NCI-H2196 treated with DMSO at 0.1 percent for 48 hours (cell line): ENCODE results near the gene STARD10.

Experiments
- DNase-seq: peaks from one replicate; lab custom pipeline; 2025; ENCODE audit not compliant: unreplicated experiment; lab: John Stamatoyannopoulos, UW

Gene STARD10

DNA sequence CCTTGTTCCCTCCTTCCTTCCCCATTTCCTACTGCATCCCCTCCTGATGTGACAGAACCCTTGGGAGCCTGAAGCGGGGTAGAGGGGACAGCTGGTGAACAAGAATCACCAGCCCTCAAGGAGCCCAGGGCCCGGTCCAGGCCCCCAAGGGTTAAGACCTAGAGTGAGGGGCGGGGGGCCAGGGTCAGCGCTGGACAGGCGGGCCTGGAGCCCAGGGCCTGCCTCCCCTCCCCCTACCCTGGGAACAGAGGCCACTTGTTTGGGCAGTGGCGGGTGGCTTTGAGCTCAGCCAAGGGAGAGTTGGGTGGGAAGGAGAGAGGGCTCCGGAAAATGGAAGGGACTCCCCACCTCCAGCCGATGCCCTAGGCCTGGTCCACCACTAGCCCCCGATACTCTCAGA, 43.8 kb downstream of the STARD10 start:
- DNase-seq: no peak

DNA sequence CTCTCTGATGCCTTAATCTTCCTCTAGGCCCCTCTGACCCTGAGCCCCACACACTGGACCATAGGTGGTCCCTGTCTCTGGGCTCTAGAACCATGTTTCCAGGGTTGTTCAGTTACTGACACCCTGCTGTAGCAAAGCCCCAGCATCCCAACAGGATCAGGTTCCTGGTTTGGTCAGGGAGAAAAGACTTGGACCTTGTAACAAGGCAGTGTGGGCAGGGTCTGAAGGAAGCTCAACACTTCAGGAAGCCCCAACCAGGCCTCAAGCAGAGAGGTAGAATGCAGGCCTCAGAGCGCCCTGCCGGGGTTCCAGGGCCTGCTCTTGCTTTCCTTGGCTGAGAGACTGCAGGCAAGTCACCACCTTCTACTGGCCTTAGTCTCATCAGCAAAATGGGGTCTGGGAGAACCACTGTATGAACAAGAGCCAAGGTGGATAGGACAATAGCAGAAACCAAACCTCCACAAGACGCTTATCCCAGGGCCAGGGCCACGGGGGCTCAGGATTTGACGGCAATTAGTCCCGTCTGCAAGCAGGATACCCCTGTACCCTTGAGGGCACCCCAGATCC, 46.5 kb downstream of the STARD10 start:
- DNase-seq: no peak

DNA sequence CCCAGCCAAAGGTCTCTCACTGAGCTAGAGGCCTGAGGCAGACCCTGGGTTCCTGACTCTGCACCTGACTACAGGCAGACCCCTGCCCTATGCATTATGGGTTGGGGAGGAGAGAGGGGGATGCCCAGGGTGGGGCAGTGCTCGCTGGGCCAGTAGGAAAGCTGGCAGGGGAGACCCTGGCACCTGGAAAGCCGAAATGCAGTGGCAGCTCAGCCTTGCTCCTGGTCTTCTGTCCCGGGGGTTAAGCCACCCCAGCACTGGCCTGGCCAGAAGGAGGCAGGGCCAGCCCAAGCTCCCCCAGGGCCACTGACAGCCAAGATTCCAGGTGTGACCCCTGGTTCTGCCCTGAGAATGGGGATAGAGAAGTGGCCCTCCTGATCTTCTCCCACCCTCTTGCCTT, 47.0 kb downstream of the STARD10 start:
- DNase-seq: no peak

DNA sequence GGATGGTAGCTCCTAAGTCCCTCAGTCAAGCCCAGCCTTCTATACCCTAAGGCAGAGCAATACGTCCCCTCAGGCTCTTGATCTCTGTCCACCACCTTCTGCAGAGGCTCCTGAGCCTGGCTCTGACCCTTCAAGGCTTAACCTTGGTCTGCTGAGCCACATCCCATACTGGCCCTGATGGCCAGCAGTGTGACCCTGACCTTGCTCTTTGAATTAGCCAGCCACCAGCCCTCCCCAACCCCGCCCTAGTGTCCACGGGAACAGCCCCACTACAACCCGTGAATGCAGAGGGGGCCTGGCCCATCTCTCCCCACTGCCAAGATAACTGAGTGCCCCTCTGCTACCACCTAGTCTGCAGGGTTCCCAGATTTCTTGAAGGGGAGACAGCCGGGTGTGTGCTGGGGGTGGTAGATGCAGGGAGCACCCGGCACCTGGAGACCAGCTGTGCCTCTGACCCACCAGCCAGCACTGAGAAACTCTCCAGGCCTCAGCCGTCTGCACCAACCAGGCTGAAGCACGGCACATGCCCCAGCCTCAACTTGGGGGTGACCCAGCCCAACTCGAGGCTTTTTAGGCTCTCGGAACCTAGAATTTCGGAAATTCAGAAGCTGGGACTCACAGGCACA, 47.8 kb downstream of the STARD10 start:
- no peak for DNase-seq

DNA sequence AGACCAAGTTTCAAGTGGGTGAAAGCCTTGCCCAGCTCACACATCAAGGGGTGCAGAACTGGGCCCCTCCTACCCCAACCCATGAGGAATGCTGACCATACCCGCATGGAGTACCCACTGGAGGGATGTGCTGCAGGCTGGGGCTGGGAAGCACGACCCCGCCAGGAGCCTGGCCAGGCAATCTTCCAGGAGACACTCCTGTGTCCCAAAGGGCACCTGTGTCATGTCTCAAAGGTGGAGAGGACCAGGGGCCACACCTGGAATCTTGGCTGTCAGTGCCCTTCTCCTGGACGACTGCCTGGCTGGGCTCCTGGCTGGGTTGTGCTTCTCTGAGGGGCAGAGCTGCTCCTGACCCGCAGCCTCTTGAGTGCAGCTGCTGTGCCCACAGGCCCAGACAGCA, 48.3 kb downstream of the STARD10 start:
- DNase-seq: no peak

DNA sequence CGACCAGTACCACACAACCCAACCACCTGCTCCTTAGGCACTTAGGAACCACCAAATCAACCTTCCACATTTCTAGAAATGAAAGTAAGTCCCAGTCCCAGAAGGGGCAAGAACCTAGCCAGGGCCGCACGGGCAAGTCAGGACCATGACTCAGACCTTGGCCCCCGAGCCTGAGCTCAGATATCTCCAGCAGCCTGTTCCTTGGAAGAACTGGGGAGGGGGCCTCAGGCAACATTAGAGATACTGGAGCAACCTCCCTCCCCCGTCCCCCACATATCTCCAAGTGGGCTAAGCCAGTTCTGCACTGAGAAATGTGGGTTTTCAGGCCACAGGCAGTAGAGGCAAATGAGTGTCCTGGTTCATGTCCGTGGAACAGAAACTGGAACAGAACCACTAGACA, 49.4 kb downstream of the STARD10 start:
- no peak for DNase-seq

DNA sequence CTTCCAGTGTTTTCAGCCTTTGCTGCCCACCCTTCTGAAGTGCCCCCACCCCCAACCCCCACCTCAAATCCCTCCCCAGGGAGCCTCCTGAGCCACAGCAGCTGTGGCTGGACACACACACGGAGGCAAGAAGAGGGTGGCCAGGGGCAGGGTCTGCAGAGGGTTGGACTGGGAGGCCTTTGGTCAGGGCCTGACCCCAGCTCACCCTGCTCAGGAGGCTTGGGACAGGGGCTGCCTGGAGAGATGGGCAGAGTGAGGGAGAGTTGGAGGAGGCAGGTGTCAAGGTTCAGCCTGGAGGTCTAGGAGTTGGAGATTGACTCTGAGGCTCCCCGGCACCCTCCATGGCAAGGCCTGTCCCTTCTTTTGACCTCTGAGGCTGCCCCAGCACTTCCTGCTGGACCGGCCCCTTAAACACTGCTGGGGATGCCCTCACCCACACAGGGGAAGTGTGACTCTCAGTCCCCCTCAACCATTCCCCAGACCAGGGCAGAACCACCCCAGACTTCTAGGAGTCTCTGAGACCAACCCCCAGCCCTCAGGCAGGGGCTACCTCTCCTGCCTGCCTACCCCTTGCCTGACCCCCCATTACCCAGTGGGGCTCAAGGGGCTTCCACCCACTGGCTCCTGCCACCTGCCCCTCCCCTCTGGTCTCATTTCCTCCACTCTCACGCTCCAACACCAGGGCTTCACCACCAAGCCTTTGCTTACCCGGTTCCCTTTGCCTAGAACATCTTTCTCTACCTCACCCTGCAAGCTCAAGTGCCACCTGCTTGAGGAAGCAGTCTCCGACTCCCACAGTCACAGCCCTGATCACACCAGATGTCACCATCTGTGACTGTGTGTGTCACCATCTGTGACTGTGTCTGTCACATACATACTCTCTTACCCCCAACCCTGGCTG, 50.3 kb downstream of the STARD10 start:
- DNase-seq: no peak

DNA sequence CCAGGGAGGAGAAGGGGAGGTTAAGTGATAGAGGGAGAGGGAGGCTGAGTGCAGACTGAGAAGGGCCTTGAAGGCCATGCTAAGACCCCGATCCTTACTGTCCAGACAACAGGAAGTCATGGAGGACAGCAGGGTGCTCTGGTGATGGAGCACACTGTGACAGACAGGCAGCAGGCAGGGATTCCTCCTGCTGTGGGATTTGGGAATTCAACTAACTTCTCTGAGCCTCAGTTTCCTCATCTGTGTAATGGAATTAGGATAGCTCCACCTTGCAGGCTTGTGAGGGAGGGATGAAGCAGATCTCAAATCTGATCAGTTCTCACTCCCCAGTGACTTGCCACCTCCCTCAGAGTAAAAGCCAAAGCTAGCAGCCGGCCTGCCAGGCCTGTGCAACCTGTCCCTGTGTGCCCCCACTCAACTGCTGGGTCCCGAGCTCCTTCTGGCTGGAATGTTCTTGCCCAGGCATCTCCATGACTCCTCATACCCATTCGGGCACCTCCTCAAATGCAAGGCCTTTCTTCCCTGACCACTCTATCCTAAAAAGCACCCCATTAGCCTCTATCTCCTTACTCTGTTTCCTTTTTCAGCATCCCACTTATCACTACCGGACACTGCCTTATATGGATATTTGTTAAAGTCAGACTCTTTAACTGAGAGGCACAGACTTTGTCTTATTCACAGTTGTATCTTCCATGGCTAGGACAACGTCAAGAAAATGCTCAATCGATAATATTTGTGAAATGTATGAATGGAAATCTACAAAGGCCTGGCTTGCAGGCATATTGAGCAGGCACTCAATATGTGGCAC, 51.1 kb downstream of the STARD10 start:
- no peak for DNase-seq

DNA sequence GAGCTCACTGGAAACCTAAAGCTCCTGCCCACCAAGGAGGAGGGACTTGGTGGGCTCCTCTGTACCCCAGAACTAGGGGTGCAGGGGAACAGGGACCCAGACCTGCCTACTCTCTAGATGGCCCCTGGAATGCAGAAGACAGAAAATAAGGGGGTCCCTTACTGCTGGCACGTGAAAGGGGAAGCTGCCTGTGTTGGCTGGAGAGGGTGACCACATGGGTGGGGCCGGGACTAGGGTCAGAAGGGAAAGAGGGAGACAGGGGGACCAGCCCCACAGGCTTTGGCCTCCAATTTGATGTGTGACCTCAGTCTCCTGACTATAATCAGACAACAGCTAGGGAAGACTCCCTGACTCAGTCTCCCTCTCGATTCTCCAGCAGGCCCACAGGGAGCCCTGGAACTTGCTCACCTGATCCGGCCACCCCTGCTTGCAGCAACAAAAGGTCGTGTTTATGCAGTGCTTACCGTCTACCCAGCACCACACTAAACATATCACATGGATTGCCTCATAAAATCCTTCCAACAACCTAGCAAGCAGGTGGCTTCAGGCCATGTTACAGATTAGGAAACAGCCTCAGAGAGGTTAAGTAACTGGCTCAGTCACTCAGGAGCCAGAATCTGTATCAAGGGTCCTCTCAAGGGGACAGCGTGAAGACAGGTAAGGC, 51.9 kb downstream of the STARD10 start:
- DNase-seq: peak; percentile 21

DNA sequence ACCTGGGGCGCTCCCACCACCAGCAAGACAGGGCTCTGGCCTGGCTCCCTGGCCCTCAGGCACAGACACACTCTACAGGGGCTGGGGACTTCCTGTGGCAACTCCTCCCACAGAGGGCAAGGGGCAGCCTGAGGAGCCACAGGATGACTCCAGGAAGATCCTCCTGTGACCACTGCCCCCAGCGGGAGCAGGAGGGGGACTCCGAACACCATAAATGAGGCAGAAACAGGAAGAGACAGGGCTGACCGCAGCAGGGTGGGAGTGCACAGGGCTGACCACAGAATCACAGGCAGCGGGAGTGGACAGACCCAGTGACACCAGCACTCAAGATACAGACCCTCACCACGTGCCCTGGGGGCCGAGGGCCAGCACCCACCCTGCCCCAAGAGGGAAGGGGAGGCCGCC, 52.4 kb downstream of the STARD10 start:
- DNase-seq: no peak

DNA sequence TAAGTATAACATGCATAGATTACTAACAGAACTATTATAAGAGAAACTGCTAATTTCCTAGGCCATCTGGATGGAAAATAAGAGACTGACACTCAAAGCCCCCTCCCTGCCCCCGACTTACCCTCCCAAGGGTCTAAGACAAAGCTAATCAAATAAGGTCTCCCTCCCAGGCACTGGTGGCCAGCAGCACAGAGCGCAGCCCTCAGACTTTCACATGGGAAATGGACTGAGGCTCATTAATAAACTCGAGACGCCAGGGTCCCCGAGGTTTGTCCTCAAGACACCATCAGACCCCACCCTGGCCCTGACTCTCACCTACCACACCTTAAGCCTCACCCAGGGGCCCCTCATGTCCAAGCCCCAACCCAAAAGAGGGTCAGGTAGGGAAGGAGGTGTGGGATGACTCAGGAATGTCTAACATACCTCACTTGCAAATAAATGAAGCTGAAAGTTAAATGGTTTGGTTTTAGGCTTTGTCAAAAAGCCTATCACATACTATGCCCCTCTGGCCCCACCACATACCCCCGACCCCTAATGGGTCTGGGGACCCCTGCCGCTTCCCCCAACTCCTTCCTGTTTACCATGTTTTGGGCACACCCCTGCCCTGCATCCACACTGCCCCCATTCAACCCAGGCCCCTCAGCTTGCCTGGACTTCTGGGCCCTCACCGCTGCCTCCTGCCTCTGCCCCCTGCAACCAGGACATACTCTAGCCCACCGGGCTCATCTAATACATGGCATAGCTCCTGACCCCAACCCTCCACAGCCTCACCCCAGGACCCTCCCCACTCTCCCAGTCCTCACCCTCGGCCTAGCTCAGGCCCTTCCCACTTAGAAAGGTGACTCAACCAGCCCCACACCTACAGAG, 53.1 kb downstream of the STARD10 start:
- no peak for DNase-seq

DNA sequence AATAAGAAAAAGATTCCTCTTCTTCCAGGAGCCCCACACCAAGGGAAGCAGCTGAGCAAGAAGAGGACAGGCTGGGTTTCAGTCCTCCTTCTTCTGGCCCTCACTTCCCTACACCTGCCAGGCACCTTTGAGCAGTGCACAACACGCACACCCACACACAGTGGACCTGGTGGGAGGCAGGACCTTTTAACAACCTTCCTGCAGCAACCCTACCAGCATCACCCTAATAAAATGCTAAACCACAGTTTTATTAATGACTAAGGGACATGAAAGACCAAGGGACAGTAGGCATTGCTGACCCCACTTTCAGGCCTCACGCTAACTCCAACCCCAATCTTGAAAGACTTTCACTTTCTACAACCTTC, 53.8 kb downstream of the STARD10 start:
- no peak for DNase-seq

DNA sequence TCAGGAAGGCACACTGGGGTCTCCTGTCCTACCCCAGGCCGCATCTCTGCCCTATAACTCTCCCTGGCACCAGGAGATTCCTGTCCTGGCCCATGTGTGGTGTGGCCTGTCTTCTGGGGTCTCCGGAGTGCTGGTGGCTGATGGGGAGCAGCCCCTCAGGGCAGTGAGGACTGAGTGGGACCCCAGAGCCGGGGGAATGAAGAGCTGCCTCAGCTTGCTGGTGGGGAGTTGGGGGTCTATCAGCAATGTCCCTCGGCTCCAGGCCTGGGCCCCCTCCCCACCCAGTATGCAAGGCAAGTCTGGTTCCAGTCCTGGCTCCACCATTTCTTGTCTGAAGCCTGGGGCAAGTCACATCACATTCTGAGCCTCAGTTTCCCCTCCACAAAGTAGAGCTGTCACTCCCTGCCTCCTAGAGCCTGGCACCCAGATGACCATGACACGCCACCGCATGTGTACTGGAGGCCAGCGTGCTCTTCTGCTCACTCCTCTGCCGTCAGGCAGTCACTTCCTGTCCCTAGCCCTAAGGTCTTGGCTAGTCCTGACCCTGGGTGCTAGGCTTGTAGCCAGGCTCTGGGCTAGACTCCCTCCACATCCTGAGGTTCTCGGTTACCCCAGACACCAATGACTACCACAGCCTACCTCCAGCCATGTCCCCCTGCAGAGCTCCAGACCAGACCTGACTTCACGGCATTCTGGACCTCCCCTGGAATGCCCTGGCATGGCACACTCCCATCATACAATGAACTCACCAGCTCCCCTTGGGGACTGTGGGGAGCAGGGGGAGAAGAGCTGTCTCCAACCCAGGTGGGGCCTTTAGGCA, 54.4 kb downstream of the STARD10 start:
- DNase-seq: no peak

DNA sequence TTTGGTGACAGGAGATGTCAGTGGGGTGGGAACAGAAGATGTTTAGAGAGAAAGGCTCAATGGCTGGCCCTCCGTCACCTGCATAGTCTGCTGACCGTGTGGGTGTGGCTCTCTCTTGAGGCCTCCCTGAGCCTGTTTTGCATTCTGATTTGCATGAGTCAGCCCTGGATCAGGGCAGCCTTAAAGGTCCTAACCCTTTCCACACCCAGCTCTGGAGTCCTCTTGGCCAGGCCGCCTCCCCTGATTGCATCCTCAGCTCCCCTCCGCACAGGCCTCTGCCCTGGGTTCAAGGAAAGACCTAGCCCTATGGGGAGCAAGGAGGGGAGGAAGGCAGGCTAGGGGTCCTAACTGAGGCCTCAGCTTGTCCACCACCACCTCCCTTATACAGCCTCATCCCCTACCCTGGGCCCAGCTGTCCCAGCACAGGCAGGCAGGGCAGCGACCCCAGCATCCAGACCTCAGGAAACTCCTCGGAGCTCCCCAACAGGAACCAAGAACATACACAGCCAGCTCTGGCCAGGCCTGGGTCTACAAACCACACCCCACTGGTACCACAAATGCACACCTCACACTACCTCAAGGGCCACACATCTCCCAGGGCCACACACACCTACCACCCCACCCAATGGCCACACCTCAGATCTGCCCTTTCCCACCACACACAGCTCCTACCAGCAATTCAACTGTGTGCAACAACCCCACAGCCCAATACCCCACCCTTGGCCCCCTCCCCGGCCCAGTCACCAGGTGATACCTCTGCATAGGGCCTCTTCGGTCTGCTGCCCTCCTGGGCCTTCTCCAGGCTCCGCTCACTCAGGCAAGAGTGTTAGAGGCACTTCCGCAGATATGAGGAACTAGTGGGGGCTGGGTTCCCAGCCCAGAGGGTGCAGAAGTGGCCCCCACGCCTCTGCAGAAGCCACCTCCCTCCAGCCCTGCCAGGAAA, 55.4 kb downstream of the STARD10 start:
- DNase-seq: no peak

DNA sequence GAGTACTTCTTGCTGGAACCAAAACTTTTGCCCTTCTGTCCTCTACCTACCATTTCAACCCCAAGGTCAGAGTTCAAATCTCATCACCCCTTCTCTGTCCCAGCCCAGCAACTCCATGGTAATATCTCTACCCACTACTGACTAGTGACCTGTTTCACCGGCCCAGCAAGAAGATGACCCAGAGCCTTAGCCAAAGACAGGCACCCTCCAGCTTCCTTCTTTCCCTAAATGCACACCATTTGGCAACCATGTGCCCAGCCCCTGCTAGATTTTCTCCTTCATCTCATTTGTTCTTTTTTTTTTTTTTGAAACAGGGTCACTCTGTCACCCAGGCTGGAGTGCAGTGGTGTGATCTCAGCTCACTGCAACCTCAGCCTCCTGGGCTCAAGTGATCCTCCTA, 56.5 kb downstream of the STARD10 start:
- DNase-seq: no peak

DNA sequence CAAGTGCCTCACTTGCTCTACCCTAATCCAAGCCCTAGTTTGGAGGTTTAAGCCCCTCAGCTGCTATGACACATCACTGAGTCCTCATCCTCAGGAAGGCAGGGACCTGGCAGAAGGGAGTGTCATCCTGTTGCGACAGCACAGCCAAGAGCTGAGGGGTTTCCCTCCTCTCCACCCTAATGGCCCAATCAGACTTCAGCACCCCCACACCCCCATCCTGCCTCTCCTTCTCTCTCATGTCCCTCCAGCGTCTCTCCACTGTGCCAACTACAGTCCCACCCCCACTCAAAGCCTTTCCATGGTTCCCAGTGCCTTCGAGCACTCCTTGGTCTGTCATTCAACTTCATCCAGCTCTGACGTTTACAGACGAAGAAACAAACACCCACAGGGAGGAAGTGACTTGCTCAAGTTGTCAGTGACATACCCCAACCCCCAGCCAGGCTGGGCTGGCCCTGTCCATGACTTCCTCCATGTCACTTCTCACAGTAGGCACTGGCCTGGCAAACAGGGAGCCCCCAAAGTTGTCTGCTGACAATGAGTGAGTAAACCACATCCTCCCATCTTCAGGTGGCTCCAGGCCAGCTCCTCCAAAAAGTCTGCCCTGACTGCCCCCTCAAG, 57.3 kb downstream of the STARD10 start:
- no peak for DNase-seq

DNA sequence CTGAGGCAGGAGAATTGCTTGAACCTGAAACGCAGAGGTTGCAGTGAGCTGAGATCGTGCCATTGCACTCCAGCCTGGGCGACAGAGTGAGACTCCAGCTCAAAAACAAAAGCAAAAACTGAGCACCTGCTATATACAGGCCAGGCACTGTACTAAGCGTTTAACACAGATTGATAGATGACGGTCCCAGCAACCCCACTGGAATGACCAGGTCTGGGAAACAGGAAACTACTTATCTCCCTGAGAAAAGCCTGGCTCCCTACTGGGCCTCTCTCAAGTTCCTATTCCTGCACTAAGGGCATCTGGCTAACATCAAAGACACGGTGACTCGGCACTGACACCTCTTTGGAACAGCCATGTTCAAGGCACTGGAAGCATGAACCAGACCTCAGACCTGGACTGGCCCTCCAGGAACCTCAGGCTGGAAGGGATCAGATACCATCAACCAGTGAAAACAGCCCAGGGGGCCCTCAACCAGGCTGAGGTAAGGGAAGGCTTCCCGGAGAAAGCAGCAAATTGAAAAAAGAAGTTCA, 58.3 kb downstream of the STARD10 start:
- no peak for DNase-seq
